HG03520 (cell line): Measurements from ENCODE around the gene CHRDL1.

Source experiments
- ATAC-seq: cut with Tn5 transposase; IDR thresholded peaks from one replicate; pipeline ENCODE4 v1.9.1; 2021; ENCODE audit warnings: mild to moderate bottlenecking, moderate library complexity; ENCODE audit not compliant: unreplicated experiment

The CHRDL1 gene

DNA sequence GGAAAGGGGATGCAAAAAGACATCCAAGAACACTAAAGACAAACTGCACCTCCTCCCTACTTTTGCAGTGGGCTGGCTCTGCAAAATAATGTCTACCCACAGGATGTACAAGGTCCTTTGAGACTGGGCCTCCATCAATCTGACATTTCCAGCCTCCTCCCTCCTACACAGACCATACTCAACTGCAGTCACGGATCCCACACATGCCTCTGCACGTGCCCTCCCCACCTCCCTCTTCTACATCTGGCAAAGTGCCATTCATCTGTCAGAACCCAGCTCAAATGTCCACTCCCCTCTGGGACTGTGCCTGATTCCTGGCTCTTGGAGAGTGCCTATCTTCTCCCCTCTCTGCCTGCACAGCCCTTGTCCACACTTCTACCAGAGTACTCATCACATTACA lies 50.3 kb downstream of the CHRDL1 start:
- ATAC-seq, result no peak

DNA sequence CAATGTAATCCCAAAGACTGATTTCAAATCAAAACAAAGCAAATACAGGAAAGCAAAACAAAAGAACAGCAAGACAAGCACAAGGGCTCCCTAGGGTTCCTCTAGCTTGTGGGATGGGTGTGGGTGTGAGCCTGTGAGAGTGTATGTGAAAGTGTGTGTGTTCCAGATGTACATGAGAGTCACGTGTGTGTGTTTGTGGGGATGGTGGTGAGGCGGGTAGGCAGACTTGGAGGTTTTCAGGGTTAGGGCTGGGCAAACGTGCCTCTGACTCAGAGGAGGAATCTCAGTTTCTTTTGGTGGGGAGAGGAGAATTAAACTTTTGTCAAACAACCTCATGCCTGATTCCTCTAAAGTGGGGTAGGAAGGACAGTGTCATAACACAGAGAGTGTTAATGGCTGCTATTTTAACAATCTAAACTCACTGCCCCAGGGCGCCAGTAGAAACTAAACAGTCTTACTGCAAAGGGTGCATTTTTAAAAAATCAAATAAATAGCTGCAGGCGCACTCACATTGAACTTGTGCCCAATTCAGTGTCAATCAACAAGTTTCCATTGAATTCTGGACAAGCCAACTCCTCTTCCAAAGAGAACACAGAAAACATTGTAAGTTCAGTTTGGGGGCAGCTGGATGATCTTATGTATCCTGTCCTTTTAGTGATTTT lies 51.8 kb downstream of the CHRDL1 start:
- ATAC-seq, result peak; percentile 67

DNA sequence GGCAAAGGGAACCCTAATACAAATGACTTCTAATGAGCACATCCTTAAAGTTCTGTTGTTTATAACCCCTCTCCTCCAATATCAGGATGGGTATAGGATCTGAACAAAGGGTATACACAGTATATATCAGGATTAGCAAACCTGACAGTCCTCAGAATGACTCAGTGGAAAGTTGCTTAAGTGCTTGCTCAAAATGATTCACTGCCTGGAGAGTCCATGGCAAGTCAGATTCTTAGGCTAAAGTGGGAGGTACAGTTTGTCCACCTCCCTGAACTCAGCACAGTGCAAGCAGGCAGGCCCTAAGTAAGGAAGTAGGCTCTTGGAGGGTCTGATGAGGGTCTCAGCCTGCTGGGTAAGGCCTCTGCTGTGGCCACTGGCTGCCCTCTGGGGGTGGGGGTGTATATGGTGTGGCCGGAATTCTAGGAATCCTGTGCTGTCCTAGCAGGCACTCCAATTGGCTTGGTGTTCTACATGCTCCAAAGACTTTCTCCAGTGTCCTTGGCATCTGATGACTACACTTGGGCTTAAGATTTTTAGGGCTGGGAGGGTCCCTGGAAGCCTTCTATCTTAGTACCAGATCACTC lies 54.3 kb downstream of the CHRDL1 start:
- no peak for ATAC-seq

DNA sequence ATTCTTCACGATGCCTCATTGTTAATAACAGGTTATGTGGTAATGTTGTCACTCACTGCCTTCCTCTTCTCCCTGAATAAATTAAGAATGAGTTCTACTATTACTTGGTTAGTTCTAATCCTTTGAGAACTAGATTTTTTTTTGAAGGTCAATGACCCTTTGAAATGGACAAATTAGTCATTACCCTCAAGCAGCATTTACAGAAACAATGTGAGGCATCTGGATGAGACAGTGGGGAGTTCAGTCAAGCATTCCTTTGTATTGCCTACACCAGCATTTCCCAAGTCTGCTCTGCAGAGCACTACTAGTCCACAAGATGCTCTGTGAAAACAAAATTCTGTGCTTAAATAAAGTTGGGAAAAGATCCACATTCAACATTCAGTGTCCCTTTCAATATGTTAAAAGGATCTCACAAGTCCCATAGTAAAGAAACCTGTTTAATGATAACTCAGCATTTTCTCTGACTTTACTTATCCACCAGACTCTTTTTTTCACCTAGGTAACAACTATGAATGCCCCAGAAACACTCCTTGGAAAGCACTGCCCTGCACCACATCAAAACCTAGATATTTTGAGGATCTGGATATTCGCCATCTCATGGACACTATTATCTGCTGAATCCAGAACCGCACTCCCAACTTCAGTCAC lies 60.6 kb downstream of the CHRDL1 start:
- no peak for ATAC-seq

DNA sequence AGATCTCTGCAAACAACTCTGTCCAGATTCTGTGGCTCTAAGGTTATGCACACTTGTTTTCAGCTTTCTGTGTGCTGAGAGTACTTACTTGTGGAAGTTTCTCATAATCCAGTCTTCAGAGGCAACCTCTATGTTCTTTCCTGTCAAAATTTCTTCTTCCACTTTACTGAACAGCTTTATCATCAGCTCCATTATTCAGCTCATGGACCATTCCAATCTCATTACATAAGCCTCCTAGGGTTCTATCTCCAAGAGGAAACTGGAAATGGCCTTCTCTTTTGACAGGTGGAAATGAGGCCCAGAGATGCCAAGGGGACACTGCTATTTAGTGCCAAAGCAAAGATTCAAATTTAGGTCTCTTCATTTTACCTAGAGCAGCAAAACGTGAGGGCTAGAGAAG lies 61.3 kb downstream of the CHRDL1 start:
- ATAC-seq, result no peak

- no peak for ATAC-seq
These were observed 62.5 kb downstream of the CHRDL1 start for GRCh38 chrX:110733166-110733565.

DNA sequence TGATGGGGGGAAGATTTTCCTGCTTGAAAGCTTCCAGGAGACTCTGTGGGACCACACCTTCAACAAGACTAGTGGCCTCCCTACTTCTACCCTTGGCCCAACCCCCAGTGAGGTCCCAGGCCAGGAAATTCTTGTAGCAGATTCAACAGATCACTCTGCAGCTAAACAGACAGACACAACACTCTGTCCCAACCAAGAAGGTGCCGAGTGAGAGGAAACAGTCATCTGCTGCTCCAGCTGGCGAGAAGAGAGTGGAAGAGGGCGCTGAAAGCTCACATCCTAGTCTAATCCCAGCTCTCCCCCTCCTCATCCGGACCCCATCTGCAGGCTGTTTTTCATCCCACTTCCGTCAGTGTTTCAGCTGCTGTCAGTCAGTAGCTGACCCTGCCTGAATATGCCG lies 63.4 kb downstream of the CHRDL1 start:
- no peak for ATAC-seq

GRCh38 chrX:110723844-110724243 lies 71.8 kb downstream of the CHRDL1 start:
- no peak for ATAC-seq

GRCh38 chrX:110722135-110722534 lies 73.5 kb downstream of the CHRDL1 start:
- no peak for ATAC-seq

DNA sequence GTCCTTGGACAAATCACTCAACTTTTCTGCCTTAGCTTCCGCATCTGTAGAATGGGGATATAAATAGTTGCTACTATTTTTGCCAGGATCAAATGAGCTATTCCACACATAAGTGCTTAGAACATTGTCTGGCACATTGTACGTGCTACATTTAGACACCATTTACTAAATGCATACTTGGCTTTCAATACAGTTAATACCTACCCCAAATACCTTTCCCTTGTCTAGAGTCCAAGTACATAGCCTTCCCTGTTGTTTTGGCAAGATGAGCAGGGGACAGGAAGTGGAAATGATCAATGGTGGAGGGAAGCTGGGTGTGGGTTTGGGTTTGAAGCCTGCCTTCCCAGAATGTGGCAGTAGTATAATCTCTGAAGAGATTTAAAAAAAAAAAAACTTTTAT lies 82.0 kb downstream of the CHRDL1 start:
- ATAC-seq, result no peak

DNA sequence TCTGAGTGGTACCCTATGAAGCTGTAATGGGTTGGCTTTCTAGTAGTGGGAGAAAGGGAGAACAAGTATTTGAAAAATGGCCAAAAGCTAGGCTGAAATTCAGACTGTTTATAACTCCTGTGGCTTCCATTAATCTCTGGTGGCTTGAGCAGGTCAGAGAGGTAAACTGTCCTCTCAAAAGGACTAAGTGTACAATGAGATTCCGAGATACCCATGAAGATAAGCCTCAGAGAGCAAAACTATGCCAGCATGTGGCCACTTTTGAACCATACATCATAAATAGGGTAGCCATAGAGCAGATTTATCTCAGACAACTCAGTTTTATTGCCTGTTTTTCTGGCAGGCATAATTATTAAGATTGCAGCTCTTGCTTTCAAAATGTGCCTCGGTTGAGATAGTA lies 89.2 kb downstream of the CHRDL1 start:
- ATAC-seq, result no peak

GRCh38 chrX:110703641-110704040 lies 92.0 kb downstream of the CHRDL1 start:
- ATAC-seq, result no peak

DNA sequence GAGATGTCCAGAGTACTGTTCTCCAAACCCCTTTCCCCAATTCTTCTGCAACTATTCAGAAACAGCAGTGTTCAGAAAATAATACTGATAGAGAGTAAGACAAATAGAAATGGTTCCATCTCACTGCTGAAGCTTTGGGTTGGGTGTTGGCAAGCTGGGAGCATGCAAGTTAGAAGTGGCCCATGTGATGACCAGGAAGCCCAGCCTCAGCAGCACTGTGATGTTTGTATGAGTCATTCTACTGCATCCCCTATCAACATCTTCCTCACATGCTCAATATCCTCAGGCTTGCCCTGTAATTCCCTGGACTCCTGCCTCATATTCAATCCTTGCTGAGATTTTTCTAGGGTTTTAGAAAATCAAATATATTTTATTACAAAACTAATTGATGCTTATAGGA lies 96.5 kb downstream of the CHRDL1 start:
- no peak for ATAC-seq

- ATAC-seq, result peak; percentile 63
These were observed 96.9 kb downstream of the CHRDL1 start for GRCh38 chrX:110698696-110699095.

- ATAC-seq, result no peak
These were observed 102.8 kb downstream of the CHRDL1 start for GRCh38 chrX:110692866-110693265.

- ATAC-seq, result no peak
These were observed 104.2 kb downstream of the CHRDL1 start for GRCh38 chrX:110691446-110691845.

- no peak for ATAC-seq
These were observed 111.0 kb downstream of the CHRDL1 start for GRCh38 chrX:110684653-110685052.

DNA sequence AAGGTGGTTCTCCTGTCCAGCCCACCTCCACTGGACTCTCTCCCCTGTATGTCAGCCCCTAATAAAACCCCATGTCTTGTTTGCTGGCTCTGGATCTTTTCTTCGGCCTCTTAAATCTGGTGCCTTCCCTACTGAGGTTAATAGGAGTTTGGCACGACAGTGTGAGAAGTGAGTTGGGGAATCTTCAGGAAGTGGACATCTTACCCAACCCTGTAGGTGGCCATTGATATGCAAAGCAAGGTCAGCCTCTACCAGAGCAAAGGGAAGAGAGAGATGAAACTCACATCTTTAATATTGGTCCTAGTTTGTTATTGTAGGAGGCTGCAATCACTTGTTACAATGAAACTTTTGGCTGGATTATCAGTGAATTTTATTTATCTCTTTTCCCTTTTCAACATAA lies 111.7 kb downstream of the CHRDL1 start:
- ATAC-seq, result no peak

- ATAC-seq, result no peak
These were observed 117.0 kb downstream of the CHRDL1 start for GRCh38 chrX:110678591-110678990.

GRCh38 chrX:110675886-110676285 lies 119.7 kb downstream of the CHRDL1 start:
- no peak for ATAC-seq

GRCh38 chrX:110671068-110671803 lies 124.4 kb downstream of the CHRDL1 start:
- peak; percentile 98 for ATAC-seq

- ATAC-seq, result no peak
These were observed 126.0 kb downstream of the CHRDL1 start for GRCh38 chrX:110669572-110669971.
